Raji (cell line): ENCODE results near the gene TCF4.

Experiments used
- POLR2A ChIP-seq: IDR thresholded peaks from 2 replicates; pipeline ENCODE4 v1.6.1; 2011; ENCODE audit warnings: low read depth, low read length, control low read depth; ENCODE audit not compliant: insufficient read depth

TCF4 gene

DNA sequence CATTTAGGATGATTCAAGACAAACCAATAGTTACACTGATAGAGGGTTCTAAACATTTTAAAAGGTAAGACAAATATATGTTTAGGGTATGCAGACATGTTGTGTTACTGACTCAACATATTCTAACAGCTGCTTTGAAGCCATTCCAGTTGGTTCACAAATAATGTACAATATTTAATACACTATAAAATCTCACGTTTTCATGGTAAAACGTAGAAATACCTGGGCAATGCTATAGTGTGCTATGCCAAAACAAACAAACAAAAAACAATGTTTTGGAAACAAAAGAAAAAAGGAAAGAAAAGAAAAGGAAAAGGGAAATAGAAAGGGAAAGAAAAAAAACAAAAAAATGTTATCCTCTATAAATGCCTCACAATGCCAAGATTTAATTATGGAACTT lies 277.1 kb downstream of the TCF4 start:
- TF ChIP-seq POLR2A: no peak

DNA sequence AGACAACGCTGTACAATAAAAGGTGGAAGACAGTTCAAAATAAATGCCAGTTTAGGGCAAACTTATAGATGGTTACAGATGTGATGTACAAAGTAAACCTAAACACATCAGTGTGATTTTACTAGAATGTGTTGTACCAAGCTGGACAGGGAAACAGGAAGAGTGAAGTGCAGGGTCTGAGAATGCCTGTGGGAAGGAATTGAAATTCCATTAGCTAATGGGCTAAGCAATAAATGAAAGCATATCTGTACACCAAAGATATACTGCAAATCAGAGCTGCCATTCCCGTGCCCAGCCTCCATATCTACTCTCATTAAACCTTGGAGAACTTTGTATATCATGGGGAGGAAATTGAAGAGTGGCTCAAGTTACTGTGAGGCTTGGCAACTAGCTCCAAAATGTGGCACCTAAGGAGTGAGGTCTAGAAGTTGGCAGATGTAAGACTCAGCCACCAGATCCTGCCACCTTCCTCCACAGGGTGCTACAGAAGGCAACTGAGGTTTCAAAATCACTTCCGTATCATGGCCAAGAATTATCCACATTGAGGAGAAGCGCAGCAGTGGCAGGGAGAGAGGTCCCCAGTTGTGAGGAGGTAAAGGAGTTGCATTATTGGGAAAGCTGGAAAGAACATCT lies 277.8 kb downstream of the TCF4 start:
- no peak for TF ChIP-seq POLR2A

DNA sequence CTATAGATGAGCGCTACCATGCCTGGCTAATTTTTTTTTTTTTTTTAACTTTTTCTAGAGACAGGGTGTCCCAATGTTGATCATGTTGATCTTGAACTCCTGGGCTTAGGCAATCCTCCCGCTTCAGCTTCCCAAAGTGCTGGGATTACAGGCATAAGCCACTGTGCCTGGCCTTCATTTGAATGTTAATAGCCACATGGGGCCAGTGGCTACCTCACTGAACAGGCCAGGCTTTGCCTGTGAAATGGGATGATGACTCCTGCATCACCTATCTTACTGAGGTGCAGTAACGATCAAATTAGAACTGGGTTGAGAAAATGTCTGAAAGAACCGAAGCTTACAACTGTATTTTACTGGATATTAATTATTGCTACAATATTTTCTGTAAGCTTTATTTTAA lies 278.7 kb downstream of the TCF4 start:
- TF ChIP-seq POLR2A: no peak

DNA sequence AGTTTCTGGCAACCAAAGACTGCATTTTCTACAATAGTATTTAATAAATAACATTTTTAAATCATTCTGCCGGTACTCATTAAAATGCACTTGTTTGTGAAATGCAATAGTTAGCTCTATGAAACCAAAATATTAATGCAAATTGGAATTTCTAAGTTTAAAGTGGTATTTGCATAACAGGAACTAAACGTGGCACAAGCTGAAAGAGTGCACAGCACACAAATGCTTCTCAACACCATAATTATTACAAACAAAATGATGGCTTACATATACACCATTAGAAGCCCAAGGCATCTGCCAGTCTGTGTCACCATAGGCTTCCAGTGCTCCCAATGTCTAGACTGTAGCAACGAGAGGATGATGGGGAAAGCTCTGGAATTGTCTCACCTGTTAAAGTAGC lies 280.5 kb downstream of the TCF4 start:
- TF ChIP-seq POLR2A: no peak

DNA sequence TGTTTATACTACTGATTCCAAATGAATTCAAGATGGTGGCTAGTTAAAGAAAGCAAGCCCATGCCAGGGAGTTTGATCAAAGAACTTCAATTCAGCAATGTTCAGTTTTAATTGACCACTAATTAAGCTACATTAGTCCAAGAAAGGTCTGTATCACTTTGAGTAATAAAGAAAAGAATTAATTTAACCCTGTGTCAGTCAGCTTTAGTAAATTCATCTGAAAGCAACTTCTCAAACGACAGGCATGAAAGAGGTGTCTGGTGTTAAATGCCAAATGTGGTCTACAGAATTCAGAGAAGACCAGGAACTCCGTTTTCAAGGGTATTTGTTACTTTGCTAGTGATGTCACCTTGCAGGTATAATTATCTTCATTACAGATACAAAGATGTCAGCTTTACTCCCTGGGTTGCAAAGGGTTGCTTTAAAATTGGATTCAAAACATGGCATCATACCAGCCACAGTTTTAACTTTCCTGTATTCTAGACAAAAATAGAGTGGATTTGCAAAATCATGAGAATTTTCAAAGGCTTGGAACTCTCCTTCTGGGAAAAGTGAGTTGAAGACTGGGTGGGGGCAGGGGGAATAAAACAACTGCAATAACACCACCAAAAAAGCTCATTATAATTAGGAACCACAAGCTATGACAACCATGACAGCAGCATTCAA lies 281.5 kb downstream of the TCF4 start:
- TF ChIP-seq POLR2A: no peak

DNA sequence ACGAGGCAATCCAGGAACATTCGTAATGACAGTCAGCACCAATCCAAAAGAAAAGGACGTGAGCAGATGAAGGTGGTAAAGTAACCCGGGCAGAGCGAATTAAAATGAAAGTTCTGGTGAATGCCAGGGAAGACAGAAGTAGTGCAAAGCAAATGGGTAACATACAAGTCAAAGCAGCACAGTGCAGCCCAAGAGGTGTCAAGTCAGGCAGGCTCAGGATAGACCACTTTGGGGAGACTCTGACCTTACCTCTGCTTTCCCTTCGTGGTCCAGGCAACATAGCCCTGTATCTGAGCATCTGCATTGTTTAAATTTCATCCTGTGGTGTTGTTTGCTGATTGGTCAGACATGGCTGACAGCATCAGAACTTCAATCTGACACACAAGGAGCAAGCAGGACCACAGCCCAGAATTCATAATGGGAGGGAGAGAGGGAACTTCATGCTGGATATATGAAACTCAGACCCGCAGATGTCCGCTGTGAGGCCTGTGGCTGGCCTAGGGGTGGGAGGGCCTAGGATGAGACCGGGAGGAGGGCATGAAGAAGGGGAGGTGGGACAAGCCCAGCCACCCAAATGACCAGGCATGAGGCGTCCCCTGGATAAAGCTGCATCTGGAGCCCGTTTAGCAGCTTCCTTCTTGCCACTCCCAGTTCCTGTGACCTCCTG lies 285.7 kb downstream of the TCF4 start:
- TF ChIP-seq POLR2A: no peak

DNA sequence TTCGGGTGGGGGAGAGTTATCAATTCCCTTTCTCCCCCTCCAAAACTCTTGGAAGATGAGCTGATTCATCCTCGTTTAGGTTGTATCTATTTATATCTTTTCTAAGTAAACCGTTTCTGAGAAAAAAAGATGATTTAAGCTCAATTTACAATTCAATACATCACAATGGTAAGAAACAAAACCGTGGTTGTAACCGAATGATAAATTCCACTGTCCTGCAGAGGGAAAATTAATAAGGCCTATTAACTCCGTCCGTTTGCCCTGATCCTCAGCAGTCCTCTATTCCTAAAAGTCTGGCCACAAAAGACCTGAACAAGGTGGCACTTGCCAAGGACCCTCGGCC lies 286.2 kb downstream of the TCF4 start:
- no peak for TF ChIP-seq POLR2A

DNA sequence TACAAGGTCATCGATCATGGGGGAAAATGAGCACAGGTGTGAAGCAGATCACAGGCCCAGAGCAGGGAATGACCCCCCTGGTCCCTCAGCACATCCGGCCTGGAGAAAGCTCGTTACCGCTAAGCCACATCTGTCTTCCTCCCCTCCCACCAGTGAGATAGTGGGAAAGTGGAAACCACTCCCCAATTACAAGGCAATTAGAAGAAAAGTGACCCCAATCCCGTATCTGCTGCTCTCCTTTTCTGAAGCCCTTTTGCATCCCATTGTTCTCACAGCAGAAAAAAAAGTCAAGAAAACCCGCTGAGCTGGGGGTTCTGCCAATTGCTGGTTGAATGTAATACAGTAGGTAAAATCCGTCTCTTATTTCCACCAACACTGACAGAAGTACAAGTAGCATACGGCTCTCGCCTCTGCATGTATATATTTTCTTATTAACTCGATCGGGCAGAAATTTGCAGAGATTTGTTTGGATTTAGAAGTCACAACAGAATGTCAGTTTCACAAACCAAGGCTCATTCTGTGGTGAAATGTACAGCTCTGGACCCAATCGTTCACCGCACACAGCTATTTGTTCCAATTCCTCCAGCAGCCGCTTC lies 287.0 kb downstream of the TCF4 start:
- no peak for TF ChIP-seq POLR2A

DNA sequence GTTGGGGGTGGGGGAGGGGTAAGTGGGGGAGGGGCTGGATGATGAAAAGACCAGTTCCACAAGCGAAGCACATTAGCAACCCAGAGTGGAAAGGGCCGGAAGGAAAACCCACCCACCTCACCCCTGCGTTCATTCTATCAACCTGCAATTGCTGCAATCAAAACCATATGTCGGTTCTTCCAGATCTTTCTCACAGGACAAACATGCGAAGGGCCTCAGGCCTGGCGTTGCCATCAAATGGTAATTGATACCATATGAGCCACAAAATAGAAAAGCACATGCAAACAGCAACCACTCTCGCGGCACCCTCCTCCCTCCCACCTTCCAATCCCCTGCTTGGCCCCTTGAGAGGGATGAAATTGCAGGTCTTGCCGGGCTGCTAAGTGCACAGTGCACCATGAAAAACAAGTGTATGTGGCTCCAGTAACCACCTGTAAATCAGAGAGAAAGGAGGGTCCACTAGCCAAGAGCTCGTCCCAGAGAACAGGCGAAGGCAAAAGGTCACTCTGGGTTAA lies 287.5 kb downstream of the TCF4 start:
- no peak for TF ChIP-seq POLR2A

DNA sequence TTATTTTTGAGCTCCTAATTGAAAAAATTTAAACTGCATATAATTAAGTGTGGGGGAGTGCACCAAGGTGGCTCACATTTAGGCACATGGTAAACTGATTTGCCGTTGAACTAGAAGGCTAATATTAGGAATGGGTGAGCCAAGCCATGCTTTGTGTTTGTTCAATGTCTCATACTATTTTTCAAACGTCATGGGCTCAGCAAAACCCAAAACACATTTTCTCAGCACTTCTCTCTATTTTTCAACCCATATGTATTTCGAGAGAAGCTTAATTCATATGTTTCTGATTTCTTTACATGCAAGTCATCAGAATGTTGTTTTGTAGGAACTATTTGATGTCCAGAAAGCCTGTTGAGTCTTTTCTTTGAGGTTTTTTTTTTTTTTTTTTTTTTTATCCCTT lies 291.2 kb downstream of the TCF4 start:
- TF ChIP-seq POLR2A: no peak

DNA sequence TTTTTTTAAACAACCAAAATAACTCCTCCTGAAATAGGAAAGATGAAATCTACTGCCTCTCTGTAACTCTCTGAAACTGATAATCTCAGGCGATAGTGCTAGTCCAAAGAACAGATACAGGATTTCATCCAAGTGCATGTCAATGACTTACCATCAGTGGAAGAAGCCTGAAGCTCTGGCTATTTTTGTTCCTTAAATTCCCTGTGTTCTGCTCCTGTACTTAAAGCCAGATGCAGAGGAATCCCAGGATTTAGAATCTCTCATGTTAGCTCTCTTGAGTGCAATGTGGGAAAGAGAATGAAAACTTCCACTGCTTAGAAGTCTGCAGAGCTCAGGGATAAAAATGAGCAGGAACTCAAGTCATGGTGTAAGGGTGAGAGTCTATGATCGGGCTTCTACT lies 291.9 kb downstream of the TCF4 start:
- TF ChIP-seq POLR2A: no peak

DNA sequence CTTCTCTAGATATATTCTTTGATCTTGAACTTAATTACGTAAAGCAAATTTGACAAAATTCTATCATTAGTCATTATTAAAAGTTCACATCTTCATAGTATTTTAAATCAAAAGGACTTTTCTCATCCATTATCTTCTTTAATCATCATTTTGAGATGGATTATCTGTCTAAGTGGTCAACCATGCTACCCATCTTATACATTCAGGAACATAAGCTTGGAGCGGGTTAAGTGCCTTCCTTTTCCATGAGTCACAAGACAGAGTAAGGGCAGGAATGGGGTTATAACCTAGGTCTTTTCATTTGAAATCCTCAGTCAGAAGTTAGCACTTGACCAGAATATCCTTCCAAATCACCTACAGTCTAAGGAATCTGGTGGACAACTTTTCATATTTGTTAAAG lies 297.1 kb downstream of the TCF4 start:
- no peak for TF ChIP-seq POLR2A

DNA sequence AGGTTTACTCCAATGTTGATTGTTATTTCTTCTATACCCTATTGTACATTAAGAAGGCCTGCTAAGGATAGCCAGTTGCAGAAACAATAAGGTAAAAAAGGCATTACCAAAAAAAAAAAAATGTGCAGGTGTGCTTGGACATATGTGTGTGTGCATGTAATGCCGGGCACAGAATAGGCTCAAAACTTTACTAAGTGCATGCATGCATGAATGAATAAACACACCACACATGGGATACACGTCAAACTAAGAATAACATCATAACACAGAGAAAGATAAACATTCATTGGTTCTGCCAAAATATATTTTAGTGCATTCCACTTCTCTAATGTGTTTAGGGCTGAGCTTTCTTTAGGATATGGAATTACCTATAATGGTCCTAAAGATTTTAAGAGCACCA lies 298.2 kb downstream of the TCF4 start:
- TF ChIP-seq POLR2A: no peak

DNA sequence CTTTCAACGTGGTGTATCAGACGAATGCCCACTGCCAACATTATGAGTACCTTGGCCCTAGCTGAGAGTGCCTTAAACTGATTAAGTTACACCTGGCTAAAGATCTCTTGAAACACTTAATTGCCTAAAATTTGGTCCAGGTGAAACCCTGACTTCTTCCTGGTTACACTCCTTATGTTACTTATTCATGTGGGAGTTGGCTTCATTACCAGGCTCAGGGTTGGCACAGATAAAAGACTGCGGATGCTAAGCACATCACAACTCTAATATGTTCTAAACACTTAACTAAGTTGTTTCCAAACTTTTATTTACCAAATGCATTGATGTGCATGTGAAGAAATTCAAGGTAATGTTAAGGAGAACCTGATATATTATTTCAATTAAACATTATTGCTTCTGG lies 298.9 kb downstream of the TCF4 start:
- TF ChIP-seq POLR2A: no peak

DNA sequence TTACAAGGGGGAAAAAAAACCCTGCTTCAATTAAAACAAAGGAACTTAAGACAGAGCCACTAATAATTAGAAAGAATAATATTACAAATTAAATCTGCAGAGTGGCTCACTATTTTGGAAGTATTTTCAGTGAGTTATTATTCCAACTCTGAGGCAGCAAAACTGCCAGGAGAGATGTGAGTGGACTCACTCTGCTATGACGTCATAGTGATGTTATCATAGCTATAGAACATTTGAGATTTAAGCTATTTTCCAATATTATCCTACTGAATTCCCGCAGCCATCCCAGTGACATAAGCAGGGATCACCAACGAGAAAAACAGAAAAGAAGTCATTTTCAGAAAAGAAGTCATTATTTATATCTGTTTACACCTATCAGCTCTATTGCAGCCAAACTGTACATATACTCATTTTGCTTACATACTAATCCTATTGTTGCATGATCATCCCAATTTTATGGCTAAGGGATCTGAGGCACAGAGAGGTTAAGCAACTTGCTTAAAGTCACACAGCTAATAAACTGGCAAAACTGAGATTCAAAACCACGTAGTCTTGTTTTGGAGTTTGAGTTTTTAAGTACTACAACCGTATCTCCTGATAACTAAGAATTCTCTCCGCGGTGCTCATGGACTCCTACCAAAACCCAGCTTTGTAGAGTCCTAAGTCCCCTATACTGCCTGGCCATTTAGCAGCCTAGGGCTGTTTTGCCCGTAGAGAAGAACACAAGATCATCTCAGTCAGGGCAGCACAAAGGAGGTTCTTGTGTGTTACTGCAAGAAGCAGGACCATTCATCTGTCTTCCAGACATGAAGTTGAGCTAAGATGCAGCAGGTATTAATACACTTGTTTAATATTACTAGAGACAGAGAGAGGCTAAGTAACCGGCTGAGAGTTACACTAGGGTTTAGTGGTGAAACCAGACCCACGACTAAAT lies 299.8 kb downstream of the TCF4 start:
- TF ChIP-seq POLR2A: no peak
